B cell (primary cell): Measurements from ENCODE around the gene C14orf180. TPM values are rescaled to one million over a fixed set of nuclear protein-coding genes. Genes with fewer than 3 reads are reported as not detected.

Experiments
- ATAC-seq: fragments of 200-7000 bp; cut with Tn5 transposase; one replicate; pipeline ENCODE4 v1.10.0; 2021; ENCODE audit warnings: low read depth, mild to moderate bottlenecking, moderate number of reproducible peaks, moderate library complexity
- CTCF ChIA-PET: fragments of 350-600 bp; sonication (Branson Sonifier 250); formaldehyde crosslinking; loops from one replicate; lab custom pipeline; 2021; ENCODE audit warnings: antibody characterized with exemption, inconsistent platforms; lab: Charles Lee
- POLR2A ChIA-PET: fragments of 350-600 bp; sonication (Branson Sonifier 250); formaldehyde crosslinking; loops from one replicate; lab custom pipeline; 2021; ENCODE audit warnings: antibody characterized with exemption; lab: Charles Lee
- DNase-seq: peaks from one replicate; pipeline ENCODE4 v3.0.0; 2013
- H2AFZ ChIP-seq: 2 replicates; pipeline ENCODE4 v1.6.1; 2012; ENCODE audit warnings: mild to moderate bottlenecking, low read depth, low read length; ENCODE audit not compliant: insufficient read depth, poor library complexity, severe bottlenecking
- H3K27ac ChIP-seq, 2 donors: 1 replicate in 1 of 2; 2 replicates in 1 of 2; pipeline ENCODE4 v1.5.1; 2012 to 2013; ENCODE audit warnings: low read length in 2 of 2, mild to moderate bottlenecking in 2 of 2, moderate library complexity in 1 of 2
- H3K27me3 ChIP-seq, 4 experiments: fragments of 200-600 bp in 1 of 4; sonication (generic) in 1 of 4; replicated peaks in 1 of 4; 1 replicate in 2 of 4; 2 replicates in 2 of 4; pipeline versions ENCODE4 v1.6.1 to v1.7.0; 2013 to 2016; ENCODE audit warnings: low read length in 3 of 4, mild to moderate bottlenecking in 2 of 4, mixed read lengths in 1 of 4, moderate library complexity in 1 of 4; ENCODE audit not compliant: insufficient read depth in 4 of 4, control insufficient read depth in 3 of 4; ENCODE audit errors: control extremely low read depth in 1 of 4
- H3K36me3 ChIP-seq, 2 experiments: replicated peaks in 1 of 2; 1 replicate in 1 of 2; 2 replicates in 1 of 2; pipeline versions ENCODE4 v1.6.1 to v1.7.1; 2013; ENCODE audit warnings: low read length in 1 of 2; ENCODE audit not compliant: insufficient read depth in 2 of 2, control insufficient read depth in 1 of 2; ENCODE audit errors: control extremely low read depth in 1 of 2, extremely low read depth in 1 of 2
- H3K4me1 ChIP-seq, 2 donors: fragments of 200-600 bp in 1 of 2; sonication (generic) in 1 of 2; 1 replicate in 1 of 2; 2 replicates in 1 of 2; pipeline versions ENCODE4 v1.5.1 to v1.6.1; 2013 to 2017; ENCODE audit warnings: low read length in 2 of 2; ENCODE audit not compliant: control insufficient read depth in 2 of 2, insufficient read depth in 2 of 2
- H3K4me2 ChIP-seq: replicated peaks from 2 replicates; pipeline ENCODE3; 2012; ENCODE audit warnings: mild to moderate bottlenecking, low read depth, low read length; ENCODE audit not compliant: poor library complexity, severe bottlenecking
- H3K4me3 ChIP-seq, 5 experiments: fragments of 200-600 bp in 1 of 5; sonication (generic) in 1 of 5; 1 replicate in 3 of 5; 2 replicates in 2 of 5; pipeline versions ENCODE4 v1.5.1 to v1.7.0; 2011 to 2016; ENCODE audit warnings: low read length in 4 of 5, mild to moderate bottlenecking in 4 of 5, low read depth in 2 of 5, control low read depth in 1 of 5, moderate library complexity in 1 of 5; ENCODE audit not compliant: insufficient read depth in 1 of 5; ENCODE audit errors: control extremely low read depth in 1 of 5, extremely low read depth in 1 of 5
- H3K79me2 ChIP-seq: fragments of 200-600 bp; sonication (generic); one replicate; pipeline ENCODE4 v1.6.0; 2016; ENCODE audit warnings: low read length; ENCODE audit not compliant: control insufficient read depth, insufficient read depth
- H3K9ac ChIP-seq: fragments of 200-600 bp; sonication (generic); 2 replicates; pipeline ENCODE4 v1.6.1; 2017; ENCODE audit warnings: mild to moderate bottlenecking, low read length, moderate library complexity
- H3K9me3 ChIP-seq, 3 donors: one replicate each; pipeline versions ENCODE4 v1.6.1 to v1.7.1; 2013; ENCODE audit warnings: low read length in 2 of 3; ENCODE audit not compliant: control insufficient read depth in 2 of 3, insufficient read depth in 1 of 3; ENCODE audit errors: control extremely low read depth in 1 of 3
- H4K20me1 ChIP-seq: 2 replicates; pipeline ENCODE4 v1.6.0; 2012; ENCODE audit warnings: mild to moderate bottlenecking, low read length; ENCODE audit not compliant: insufficient read depth, control insufficient read depth, poor library complexity, severe bottlenecking
- H3K27ac Mint-ChIP-seq: one replicate; pipeline ENCODE4 v1.8.0; 2021; ENCODE audit warnings: mixed read lengths
- H3K27me3 Mint-ChIP-seq: one replicate; pipeline ENCODE4 v1.8.0; 2021; ENCODE audit warnings: mixed read lengths
- H3K4me1 Mint-ChIP-seq: one replicate; pipeline ENCODE4 v1.8.0; 2021; ENCODE audit warnings: mixed read lengths
- H3K4me3 Mint-ChIP-seq: one replicate; pipeline ENCODE4 v1.8.0; 2021; ENCODE audit warnings: mixed read lengths
- H3K9me3 Mint-ChIP-seq: one replicate; pipeline ENCODE4 v1.8.0; 2022; ENCODE audit warnings: mixed read lengths; ENCODE audit not compliant: insufficient read depth
- EZH2 ChIP-seq: IDR thresholded peaks from 2 replicates; pipeline ENCODE4 v1.6.1; 2012; ENCODE audit warnings: borderline replicate concordance, low read depth, mild to moderate bottlenecking, moderate library complexity, low read length; ENCODE audit not compliant: insufficient read depth, poor library complexity, severe bottlenecking
- WGBS: methylation state at CpG from one replicate; pipeline ENCODE4 v1.1.5; 2013; ENCODE audit warnings: missing lambda C conversion rate; ENCODE audit not compliant: insufficient coverage; 5-methylcytosine and 5-hydroxymethylcytosine counted together
- intact Hi-C: fragments of 100-400 bp; cut with micrococcal nuclease; formaldehyde crosslinking; loops from one replicate; pipeline ENCODE4 v1.10.0; 2022
- polyA plus RNA-seq: library from polyadenylated mRNA; depleted of rRNA; stranded (reverse); fragments of >200 nt; gene quantifications from 2 replicates; pipeline ENCODE4 v1.2.3, GENCODE V29; 2012
- total RNA-seq, 2 donors: library from RNA; stranded (reverse); fragments of 120-200 nt in 1 of 2; gene quantifications; 1 replicate in 1 of 2; 2 replicates in 1 of 2; pipeline versions ENCODE4 v1.2.3 to v1.2.4, GENCODE V29; 2013 to 2022
- TF ChIP-seq, protein P1 (sequence below): fragments of 200-600 bp; IDR thresholded peaks from one replicate; pipeline ENCODE4 v1.8.0; 2022; ENCODE audit warnings: antibody characterized with exemption, mild to moderate bottlenecking

C14orf180 gene
- total and polyA plus RNA-seq, 2 donors (not counting 1 experiment from before 2014, with no cell fraction given) = not detected

GRCh38 chr14:104548802-104549535 lies 30.6 kb upstream of the C14orf180 start:
- ChIA-PET CTCF (no interaction called here), POLR2A (no interaction called here)
- Histone ChIP-seq H3K27ac (no peak overlapping the region), H3K9ac (no peak overlapping the region), H3K27me3 (peaks cover 0 to 7% (median 2%) of the 10 kb centered on the region in 4 experiments), H3K36me3 (no peaks in the 10 kb centered on the region), H3K4me3 (no peak overlapping the region), H3K4me1 (no peaks in the 10 kb centered on the region), H3K79me2 (no peaks in the 10 kb centered on the region), H3K9me3 (peaks cover 0 to 9% (median 0%) of the 10 kb centered on the region in 3 donors), H4K20me1 (no peaks in the 10 kb centered on the region), H2AFZ (no peak overlapping the region), H3K4me2 (no peak overlapping the region)
- Mint-ChIP-seq H3K27me3 (peaks cover 24% of the 10 kb centered on the region), H3K4me3 (no peak overlapping the region), H3K27ac (no peak overlapping the region), H3K9me3 (peaks cover 2% of the 10 kb centered on the region), H3K4me1 (no peaks in the 10 kb centered on the region)
- WGBS = 26% methylated on average over 5 of the region's 15 CpGs
- no peak for DNase-seq
- TF ChIP-seq, protein P1, sequence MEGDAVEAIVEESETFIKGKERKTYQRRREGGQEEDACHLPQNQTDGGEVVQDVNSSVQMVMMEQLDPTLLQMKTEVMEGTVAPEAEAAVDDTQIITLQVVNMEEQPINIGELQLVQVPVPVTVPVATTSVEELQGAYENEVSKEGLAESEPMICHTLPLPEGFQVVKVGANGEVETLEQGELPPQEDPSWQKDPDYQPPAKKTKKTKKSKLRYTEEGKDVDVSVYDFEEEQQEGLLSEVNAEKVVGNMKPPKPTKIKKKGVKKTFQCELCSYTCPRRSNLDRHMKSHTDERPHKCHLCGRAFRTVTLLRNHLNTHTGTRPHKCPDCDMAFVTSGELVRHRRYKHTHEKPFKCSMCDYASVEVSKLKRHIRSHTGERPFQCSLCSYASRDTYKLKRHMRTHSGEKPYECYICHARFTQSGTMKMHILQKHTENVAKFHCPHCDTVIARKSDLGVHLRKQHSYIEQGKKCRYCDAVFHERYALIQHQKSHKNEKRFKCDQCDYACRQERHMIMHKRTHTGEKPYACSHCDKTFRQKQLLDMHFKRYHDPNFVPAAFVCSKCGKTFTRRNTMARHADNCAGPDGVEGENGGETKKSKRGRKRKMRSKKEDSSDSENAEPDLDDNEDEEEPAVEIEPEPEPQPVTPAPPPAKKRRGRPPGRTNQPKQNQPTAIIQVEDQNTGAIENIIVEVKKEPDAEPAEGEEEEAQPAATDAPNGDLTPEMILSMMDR = no peak
- TF ChIP-seq EZH2 = no peak
- ATAC-seq = no peak
- intact Hi-C loops = no loop called here

DNA sequence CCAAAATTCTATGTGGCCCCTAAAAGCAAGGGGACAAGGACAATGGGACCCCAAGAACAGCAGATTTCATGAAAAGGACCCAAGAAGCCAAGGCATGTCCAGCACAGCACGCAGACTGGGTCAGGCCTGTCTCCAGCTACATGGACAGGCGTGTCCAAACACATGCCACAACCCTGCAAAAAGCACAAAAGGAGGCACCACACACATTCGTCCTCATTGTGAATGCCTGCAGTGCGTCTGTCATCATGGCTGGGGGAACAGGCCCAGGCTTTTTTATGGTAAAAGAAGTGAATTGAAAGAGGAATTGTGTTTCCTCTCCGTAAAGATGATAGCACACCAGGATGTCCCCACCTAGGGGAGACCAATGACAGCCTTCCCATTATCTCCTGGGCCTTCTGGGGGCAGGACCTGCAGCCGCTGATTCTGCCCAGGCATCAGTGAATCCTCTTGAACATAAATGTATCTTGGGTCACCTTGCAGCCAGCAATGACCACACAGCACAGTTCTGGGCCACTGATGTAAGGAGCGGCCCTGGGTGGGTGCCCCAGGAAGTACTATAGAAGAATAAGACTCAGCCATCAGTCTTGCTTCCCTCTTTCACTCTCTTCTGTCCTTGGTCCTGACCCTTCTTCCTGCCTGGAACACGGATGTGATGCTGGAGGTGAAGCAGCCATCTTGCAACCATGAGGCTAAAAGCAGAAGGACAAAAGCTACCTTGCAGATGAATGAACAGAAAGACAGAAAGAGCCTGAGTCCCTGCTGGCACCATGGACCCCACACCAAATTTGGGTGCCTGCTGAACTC lies 29.8 kb upstream of the C14orf180 start:
- Histone ChIP-seq H2AFZ (no peak overlapping the region), H3K4me1 (no peaks in the 10 kb centered on the region), H3K4me3 (no peak overlapping the region), H3K9ac (no peak overlapping the region), H3K36me3 (no peaks in the 10 kb centered on the region), H3K79me2 (no peaks in the 10 kb centered on the region), H4K20me1 (no peaks in the 10 kb centered on the region), H3K4me2 (no peak overlapping the region), H3K9me3 (peaks cover 0 to 9% (median 0%) of the 10 kb centered on the region in 3 donors), H3K27ac (no peak overlapping the region), H3K27me3 (peaks cover 0 to 7% (median 2%) of the 10 kb centered on the region in 4 experiments)
- ChIA-PET POLR2A (no interaction called here), CTCF (no interaction called here)
- H3K27ac Mint-ChIP-seq = no peak overlapping the region
- TF ChIP-seq, protein P1 = no peak
- TF ChIP-seq EZH2 = no peak
- H3K9me3 Mint-ChIP-seq = peaks cover 2% of the 10 kb centered on the region
- H3K4me1 Mint-ChIP-seq = no peaks in the 10 kb centered on the region
- WGBS = 81% methylated on average over 7 of the region's 8 CpGs
- intact Hi-C loops = no loop called here
- ATAC-seq (no peak), DNase-seq (no peak)
- no peak overlapping the region for H3K4me3 Mint-ChIP-seq
- peaks cover 21% of the 10 kb centered on the region for H3K27me3 Mint-ChIP-seq
